Measurements from ENCODE around the gene HBP1. TPM values are rescaled to one million over a fixed set of nuclear protein-coding genes. Genes with fewer than 3 reads are reported as not detected.

The HBP1 gene
- polyA plus RNA-seq, 2 of the 4 experiments (the other 2 are of a cell fraction) = 28.9 to 52.4 TPM

GRCh38 chr7:107207459-107207858 is 38.7 kb downstream of the HBP1 start:
- no peak for DNase-seq (ENCODE audit: low read depth in 1 of 2, low spot score in 1 of 2)
- Histone ChIP-seq H3K9me3 (no peaks in the 10 kb centered on the region), H3K4me2 (no peak overlapping the region), H3K4me1 (no peaks in the 10 kb centered on the region), H3K4me3 (no peak overlapping the region), H3K27ac (no peak overlapping the region)
- WGBS (ENCODE audit: missing lambda C conversion rate) = 92% methylated on average over 5 of the region's 5 CpGs
- FAIRE-seq = no peak
- POLR2A ChIA-PET = no interaction called here
- no peak for ATAC-seq
- no peak for TF ChIP-seq FOSB (CRISPR knock-in tag; IDR thresholded peaks at IDR 0.05)
- TF ChIP-seq GATA3 (IDR thresholded peaks at IDR 0.05; ENCODE audit: borderline replicate concordance) = no peak
- no peak for TF ChIP-seq FOXS1 (CRISPR knock-in tag; IDR thresholded peaks at IDR 0.05)
- no peak for TF ChIP-seq BHLHE40 (IDR thresholded peaks at IDR 0.05; ENCODE audit: low read depth, low read length)
- TF ChIP-seq CBX2 (IDR thresholded peaks at IDR 0.05; ENCODE audit: borderline replicate concordance, low read depth) = no peak
- no peak for TF ChIP-seq HOXB5 (CRISPR knock-in tag; IDR thresholded peaks at IDR 0.05)
- no peak for TF ChIP-seq PBX3 (IDR thresholded peaks at IDR 0.05)
- no peak for TF ChIP-seq SMC3 (IDR thresholded peaks at IDR 0.05)
- no peak for TF ChIP-seq MAFK (IDR thresholded peaks at IDR 0.05; ENCODE audit: partially characterized antibody)
- CTCF ChIA-PET = interaction anchor here (1.4 to 3.5 kb wide), 2 partner anchors 8 to 60 kb away, joined by 3 to 8 read pairs; no protein-coding TSS in a partner anchor

GRCh38 chr7:107208024-107208521 is 39.3 kb downstream of the HBP1 start:
- Histone ChIP-seq H3K27ac (no peak overlapping the region), H3K9me3 (no peaks in the 10 kb centered on the region), H3K4me2 (no peak overlapping the region), H3K4me3 (no peak overlapping the region), H3K4me1 (no peaks in the 10 kb centered on the region)
- ATAC-seq (no peak), FAIRE-seq (no peak), DNase-seq (ENCODE audit: low read depth in 1 of 2, low spot score in 1 of 2) (no peak)
- CTCF ChIA-PET = interaction anchor here (1.4 to 3.5 kb wide), 2 partner anchors 9 to 60 kb away, joined by 3 to 8 read pairs; no protein-coding TSS in a partner anchor
- 83% methylated on average over 3 of the region's 3 CpGs for WGBS (ENCODE audit: missing lambda C conversion rate)
- POLR2A ChIA-PET = no interaction called here
- TF ChIP-seq USF2 (IDR thresholded peaks at IDR 0.05) (no peak), MYC (IDR thresholded peaks at IDR 0.05; ENCODE audit: borderline replicate concordance, low read length) (no peak)
- TF ChIP-seq, protein P1, sequence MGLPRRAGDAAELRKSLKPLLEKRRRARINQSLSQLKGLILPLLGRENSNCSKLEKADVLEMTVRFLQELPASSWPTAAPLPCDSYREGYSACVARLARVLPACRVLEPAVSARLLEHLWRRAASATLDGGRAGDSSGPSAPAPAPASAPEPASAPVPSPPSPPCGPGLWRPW (IDR thresholded peaks at IDR 0.05) = no peak

- no peaks in the 10 kb centered on the region for H3K4me1 ChIP-seq
- ATAC-seq = no peak
- 83% methylated on average over 5 of the region's 5 CpGs for WGBS (ENCODE audit: missing lambda C conversion rate)
- H3K27ac ChIP-seq = no peak overlapping the region
- POLR2A ChIA-PET = no interaction called here
- no peak overlapping the region for H3K4me3 ChIP-seq
- no peaks in the 10 kb centered on the region; the same call in 2 of the 3 replicates for H3K9me3 ChIP-seq
- no peak overlapping the region for H3K4me2 ChIP-seq
- TF ChIP-seq FOSL2 (IDR thresholded peaks at IDR 0.05) (no peak), FOSL2 (CRISPR knock-in tag; IDR thresholded peaks at IDR 0.05) (no peak), USF2 (IDR thresholded peaks at IDR 0.05) (no peak), SMC3 (IDR thresholded peaks at IDR 0.05) (no peak), EHF (CRISPR knock-in tag; IDR thresholded peaks at IDR 0.05) (no peak), ESRRA (IDR thresholded peaks at IDR 0.05; ENCODE audit: borderline replicate concordance, low read length) (no peak), E2F6 (IDR thresholded peaks at IDR 0.05; ENCODE audit: borderline replicate concordance, low read depth) (no peak), RARB (CRISPR knock-in tag; IDR thresholded peaks at IDR 0.05) (no peak), RNF2 (IDR thresholded peaks at IDR 0.05; ENCODE audit: borderline replicate concordance, low read depth) (no peak), MAZ (IDR thresholded peaks at IDR 0.05; ENCODE audit: borderline replicate concordance, low read depth, low read length) (no peak), KDM5A (IDR thresholded peaks at IDR 0.05) (no peak), HEYL (CRISPR knock-in tag; IDR thresholded peaks at IDR 0.05) (no peak), HDAC2 (IDR thresholded peaks at IDR 0.05) (no peak), ZC3H11A (IDR thresholded peaks at IDR 0.05) (no peak), SREBF2 (IDR thresholded peaks at IDR 0.05) (no peak)
- TF ChIP-seq, protein P2, sequence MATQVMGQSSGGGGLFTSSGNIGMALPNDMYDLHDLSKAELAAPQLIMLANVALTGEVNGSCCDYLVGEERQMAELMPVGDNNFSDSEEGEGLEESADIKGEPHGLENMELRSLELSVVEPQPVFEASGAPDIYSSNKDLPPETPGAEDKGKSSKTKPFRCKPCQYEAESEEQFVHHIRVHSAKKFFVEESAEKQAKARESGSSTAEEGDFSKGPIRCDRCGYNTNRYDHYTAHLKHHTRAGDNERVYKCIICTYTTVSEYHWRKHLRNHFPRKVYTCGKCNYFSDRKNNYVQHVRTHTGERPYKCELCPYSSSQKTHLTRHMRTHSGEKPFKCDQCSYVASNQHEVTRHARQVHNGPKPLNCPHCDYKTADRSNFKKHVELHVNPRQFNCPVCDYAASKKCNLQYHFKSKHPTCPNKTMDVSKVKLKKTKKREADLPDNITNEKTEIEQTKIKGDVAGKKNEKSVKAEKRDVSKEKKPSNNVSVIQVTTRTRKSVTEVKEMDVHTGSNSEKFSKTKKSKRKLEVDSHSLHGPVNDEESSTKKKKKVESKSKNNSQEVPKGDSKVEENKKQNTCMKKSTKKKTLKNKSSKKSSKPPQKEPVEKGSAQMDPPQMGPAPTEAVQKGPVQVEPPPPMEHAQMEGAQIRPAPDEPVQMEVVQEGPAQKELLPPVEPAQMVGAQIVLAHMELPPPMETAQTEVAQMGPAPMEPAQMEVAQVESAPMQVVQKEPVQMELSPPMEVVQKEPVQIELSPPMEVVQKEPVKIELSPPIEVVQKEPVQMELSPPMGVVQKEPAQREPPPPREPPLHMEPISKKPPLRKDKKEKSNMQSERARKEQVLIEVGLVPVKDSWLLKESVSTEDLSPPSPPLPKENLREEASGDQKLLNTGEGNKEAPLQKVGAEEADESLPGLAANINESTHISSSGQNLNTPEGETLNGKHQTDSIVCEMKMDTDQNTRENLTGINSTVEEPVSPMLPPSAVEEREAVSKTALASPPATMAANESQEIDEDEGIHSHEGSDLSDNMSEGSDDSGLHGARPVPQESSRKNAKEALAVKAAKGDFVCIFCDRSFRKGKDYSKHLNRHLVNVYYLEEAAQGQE (IDR thresholded peaks at IDR 0.05) = no peak
- FAIRE-seq = no peak
- DNase-seq (ENCODE audit: low read depth in 1 of 2, low spot score in 1 of 2) = no peak
- CTCF ChIA-PET = interaction anchor here (1.0 to 3.5 kb wide), 4 partner anchors 10 to 666 kb away, joined by 3 to 8 read pairs (median 5); no protein-coding TSS in a partner anchor
Observed at GRCh38 chr7:107208563-107208962, 39.8 kb downstream of the HBP1 start.

All from A549 (cell line).